SH-SY5Y (cell line): ENCODE measurements around the gene ABHD12.

ENCODE experiments used
- GATA2 ChIP-seq: IDR thresholded peaks from 2 replicates; pipeline ENCODE4 v1.6.1; 2011; ENCODE audit warnings: mild to moderate bottlenecking, low read depth, low read length
- GATA3 ChIP-seq: IDR thresholded peaks from 2 replicates; pipeline ENCODE4 v1.6.1; 2011; ENCODE audit warnings: low read depth, mild to moderate bottlenecking, low read length, moderate library complexity

DNA sequence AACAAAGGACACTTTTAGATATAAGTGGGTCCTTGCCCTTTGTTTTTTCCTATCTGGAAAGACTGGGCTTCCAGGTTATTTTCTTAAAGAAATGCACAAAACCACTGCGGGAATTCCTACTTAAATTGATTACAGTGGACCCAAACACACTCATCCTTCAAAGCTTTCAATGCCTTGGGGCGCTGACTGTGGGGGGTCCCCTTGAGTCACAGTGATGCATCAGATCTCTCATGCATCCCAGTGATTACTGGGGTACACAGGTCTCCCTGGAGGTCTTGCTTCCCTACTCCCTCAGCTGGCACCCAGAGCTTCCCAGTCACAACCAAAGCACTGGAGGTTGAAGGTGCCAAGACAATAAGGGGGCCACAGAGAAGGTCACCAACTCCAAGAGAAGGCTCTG lies 20.7 kb downstream of the ABHD12 start:
- TF ChIP-seq GATA3, result no peak
- no peak for TF ChIP-seq GATA2
